ENCODE data around the gene ZNF30.
"Not testable (repeated sequence)": the region's sequence is repeated elsewhere in the genome, so short reads cannot be mapped to it uniquely, and the experiment has no call there.

ZNF30 gene

DNA sequence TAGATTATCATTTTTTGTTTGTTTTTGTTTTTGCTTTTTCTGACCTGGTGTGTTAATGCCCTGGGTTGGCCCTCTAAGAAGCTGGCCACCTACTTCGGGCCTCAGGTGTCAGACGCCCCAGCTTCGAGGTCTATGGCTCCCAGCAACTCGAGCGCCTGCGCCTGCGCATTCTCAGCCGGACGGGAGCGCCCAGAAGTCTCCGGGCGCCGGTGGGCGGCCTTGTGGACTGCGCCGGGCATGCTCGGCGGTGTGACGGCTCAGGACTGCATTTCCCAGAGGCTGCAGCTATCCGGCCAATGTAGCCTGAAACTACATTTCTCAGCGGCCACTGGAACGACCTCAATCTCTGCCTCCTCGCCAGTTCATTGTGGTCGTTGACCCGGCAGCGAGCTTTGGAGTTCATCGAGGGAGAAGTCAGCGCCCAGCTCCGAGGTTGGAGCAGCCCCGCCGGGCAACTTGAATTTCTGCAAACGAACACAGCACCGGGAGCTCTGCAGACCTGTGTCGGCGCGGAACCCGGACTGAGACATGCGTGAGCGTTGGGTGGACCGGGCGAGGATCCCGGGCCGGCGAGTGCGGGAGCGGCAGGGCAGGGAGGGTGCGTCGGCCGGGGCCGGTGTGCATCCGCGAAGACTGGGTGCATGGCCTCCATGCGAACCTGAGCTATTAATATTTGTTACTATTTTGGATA is at the start of gene ZNF30:
ZNF30 (plus strand) TSS at position 219 of the 691 bp plus-strand sequence. CDS start 3,045 bp downstream, outside the sequence.
- peak; percentile 23 to 93 (median 84) for DNase-seq

DNA sequence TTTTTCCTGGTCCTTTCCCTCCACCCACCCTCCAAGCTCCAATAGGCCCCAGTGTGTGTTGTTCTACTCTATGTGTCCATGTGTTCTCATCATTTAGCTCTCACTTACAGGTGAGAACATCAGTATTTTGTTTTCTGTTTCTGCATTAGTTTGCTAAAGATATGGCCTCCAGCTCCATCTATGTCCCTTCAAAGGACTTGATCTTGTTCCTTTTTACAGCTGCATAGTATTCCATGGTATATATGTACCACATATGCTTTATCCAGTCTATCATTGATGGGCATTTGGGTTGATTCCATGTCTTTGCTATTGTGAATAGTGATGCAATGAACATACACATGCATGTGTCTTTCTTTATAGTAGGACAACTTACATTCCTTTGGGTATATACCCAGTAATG is 47.1 kb upstream of the ZNF30 start:
- DNase-seq = no peak

DNA sequence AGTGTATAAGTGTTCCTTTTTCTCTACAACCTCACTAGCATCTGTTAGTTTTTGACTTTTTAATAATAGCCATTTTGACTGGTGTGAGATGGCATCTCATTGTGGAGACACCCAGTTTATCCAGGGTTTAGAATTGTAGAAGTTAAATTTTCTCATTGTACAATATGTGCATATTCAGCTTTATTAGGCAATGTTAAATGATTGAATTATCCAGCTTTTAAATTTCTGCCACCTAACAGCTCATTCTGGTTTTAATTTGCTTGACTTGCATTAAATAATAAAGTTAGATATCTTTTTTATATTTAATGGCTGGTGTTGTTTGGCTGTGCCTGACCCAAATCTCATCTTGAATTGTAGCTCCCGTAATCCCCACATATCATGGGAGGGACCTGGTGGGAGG is 46.7 kb upstream of the ZNF30 start:
- no peak for DNase-seq

DNA sequence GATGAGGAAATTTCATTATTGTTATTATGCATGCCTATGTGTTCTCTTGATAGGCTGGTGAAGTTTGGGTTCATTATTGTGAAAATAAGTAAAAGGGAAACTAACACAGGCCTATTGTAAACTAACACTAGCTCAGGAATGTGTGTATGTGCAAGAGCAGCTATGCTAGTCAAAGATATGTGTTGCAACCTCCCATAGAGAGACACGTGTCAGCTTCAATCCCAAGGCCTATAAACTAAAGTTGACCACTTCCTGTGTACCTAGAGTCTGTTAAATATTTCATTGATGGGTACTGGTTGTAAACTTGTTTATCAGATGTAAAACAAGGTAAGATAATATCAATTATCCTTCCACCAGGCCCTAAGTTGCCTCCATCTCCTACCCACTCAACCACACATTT is 44.7 kb upstream of the ZNF30 start:
- DNase-seq = no peak

DNA sequence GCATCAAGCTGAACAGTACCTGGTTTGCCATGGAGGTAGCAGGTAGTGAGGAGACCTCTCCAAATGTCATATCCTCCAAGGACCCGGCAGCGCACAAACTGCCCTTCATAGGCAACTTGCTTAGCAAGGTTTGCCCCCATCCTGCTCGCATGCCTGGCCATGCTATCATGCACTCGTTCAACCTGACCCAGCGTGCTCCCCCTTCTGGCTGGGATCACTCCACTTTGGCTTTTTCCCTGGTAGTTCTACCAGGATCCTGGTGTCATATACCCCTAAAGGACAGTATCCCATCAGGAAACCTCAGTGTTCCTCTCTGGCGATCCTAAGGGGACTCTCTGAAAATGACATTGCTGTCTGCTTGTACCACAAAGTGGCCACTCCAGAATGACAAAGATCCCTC is 38.6 kb upstream of the ZNF30 start:
- DNase-seq = no peak

DNA sequence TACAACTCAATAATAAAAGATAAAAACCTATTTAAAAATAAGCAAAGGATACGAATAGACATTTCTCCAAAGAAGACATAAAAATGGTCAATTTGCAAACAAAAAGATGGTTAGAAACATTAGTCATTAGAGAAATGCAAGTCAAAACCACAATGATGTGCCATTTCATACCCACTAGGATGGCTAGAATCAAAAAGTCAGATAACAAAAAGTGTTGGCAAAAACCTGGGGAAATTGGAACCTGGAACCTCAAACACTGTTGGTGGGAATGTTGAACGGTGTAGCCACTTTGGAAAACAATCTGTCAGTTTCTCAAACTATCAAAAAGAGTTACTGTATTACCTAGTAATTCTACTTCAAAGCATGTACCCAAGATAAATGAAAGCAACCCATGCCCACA is 26.5 kb upstream of the ZNF30 start:
- DNase-seq = no peak

DNA sequence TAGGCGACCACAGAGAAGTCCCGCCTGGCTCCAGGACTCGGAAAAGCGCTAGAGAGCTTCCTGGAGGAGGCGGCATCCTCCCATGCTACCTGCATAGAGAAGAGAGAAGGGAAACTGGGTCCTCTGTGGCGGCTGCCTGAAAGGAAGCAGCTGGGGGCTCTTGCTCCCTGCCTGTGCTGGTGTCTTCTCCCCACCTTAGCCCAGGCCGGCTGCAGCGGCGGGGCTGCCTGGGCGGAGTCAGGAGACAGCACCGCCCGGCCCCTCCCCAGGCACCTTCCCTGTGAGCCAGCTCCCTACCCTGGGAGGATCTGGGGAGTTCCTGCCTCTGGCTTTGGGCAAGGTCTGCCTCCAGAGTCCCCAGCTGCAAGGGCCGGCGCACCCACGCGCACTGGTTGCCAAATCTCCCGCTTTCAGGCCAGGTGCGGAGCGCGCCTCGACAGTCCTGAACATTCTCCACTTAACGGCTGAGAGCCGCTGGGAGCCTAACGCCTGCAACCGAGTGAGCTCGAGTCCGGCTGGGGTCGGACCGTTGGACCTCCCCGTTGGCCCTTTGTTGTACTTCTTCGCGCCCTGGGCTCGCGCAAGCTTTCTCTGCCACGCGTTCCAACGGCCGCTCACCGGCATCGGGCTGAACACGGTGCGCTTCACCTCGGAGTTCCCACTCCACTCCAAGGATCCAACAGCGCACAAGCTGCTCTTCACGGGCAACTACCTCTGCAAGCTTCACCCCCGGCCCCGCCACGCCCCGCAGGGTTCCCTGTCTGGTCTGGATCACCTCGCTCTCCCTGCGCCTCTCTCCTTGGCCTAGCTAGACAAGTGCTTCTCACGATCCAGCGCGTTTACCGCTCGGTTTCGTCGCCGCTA is 21.8 kb upstream of the ZNF30 start:
- no peak for DNase-seq

DNA sequence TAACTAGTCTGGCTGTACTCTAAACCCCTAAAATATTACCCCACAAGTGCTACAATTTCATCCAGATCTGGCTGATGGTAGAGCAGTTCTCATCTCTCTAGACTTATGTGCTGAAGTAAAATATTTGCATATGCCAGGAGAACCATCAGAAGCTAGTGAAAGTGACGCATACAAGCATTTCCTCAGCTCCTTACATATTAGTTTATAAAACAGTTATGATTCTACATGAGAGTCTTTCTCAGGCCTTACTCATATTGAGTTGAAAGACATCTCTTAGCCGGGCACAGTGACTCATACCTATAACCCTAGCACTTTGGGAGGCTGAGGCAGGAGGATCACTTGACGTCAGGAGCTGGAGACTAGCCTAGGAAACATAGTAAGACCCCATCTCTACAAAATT is 15.9 kb upstream of the ZNF30 start:
- no peak for DNase-seq

DNA sequence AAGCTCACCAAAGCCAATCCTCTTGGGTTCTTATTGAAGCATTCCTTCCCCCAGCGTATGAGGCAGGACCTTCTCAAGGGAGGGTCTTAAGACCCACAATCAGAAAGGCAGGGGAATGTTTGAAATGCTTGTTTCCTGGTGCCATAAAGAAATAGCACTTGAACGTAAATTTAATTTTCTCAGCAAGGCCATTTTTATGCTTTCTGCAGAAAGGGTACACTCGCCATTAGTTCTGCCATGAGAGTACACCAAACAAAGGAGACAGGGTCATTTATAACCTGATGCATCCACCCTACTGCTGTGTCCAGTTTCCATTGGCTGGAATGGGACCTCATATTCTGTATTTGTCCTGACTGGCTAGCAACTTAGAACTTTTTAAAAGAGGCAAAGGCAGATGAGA is 9.6 kb upstream of the ZNF30 start:
- DNase-seq = not testable (repeated sequence)

DNA sequence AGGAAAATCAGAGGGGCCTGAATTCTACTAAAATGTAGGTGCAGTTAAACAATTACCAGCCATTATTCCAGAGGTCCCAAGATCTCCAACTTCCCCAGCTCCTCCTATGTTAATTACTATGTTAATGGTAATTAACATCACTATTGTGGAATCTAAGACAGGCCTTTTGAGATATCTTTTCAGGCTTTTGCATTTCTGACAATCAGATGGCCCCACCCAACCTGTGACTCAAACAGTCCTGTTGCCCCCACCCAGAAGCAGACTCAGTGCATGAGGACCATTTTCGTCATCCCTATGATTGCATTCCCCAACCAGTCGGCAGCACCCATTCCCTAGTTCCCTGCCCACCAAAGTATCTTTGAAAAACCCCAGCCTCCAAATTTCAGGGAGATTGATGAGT is 8.5 kb upstream of the ZNF30 start:
- no peak for DNase-seq

DNA sequence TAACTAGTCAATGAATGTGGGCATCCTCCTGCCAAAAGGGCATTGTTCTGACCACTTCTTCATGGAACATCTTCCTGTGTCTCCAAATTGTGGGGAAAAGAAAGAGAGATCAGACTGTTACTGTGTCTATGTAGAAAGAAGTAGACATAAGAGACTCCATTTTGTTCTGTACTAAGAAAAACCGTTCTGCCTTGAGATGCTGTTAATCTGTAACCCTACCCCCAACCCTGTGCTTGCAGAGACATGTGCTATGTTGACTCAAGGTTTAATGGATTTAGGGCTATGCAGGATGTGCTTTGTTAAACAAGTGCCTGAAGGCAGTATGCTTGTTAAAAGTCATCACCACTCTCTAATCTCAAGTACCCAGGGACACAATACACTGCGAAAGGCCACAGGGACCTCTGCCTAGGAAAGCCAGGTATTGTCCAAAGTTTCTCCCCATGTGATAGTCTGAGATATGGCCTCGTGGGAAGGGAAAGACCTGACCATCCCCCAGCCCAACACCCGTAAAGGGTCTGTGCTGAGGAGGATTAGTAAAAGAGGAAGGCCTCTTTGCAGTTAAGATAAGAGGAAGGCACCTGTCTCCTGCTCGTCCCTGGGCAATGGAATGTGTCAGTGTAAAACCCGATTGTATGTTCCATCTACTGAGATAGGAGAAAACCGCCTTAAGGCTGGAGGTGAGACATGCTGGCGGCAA is 6.5 kb upstream of the ZNF30 start:
- DNase-seq = not testable (repeated sequence)

DNA sequence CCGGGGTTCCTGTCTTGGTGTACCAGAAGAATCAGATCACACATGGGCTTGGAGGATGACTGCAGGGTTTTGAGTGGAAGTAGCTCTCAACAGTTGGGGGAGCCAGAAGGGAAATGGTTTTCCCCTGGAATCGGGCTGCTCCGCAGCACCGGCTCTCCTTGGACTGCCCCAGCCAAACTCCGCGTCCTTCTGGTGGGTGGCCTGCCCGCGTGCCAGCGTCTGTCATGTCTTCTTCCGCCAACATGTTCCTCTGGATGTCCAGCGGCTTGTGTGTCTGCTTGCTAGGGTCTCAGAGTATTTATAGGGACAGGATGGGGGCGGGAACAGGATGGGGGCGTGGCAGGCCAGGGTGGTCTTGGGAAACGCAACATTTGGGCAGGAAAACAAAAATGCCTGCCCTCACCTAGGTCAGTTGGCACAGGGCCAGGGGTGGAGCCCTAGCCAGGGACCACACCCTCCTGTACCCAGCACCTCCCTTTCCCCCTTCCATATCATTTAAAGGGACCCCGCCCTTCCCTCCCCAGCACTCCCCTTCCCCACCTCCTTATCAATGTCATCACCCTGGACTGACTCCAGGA is 1.3 kb upstream of the ZNF30 start:
- no peak for DNase-seq

DNA sequence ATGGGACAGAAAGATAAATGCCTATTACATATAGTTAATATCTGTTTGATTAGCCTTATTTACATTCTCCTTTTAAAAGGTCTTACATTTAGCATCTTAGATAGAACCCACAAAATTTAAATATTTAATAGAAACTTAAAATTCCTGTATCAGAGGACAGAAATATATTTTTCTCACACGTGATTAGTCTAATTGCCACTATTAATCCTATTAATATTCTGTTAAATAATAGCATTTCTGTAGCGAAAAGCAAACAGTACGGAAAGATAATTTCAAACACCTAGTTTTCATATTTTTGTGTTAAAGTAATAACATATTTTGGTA is 380 bp upstream of the ZNF30 start:
- DNase-seq = no peak

DNA sequence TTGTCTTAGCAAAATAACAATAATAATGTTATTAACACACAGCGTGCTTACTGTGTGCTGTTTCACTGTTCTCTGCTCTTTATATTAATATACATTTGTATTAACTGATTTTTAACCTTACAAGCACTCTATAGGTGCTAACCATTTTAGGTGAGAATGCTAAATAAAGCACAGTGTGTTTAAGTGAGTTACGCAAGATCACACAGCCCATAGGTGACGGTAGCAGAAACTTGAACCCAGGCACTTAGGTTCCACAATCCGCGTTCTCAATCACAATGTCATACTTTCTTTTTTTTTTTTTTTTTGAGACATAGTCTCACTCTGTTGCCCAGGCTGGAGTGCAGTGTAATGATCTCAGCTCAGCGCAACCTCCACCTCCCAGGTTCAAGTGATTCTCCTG is 5.8 kb downstream of the ZNF30 start:
- DNase-seq = no peak

DNA sequence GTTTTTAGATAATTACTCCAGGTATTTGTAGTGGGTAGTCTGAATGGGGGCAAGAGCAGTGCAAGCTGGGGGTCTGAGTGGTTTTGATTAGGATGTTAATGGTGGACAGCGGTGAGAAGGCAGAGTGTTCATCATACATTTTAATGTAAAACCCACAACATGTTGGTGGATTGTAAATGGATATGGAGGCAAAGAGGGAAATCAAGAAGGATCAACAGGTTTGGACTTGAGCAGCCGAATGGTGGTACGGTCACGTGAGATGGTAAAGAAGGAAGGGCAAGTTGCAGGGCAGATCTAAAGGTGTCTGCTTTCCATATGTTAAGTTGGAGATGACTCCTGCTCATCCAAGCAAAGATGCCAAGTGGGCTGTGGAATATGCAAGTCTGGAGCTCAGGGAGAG is 9.5 kb downstream of the ZNF30 start:
- DNase-seq = no peak

DNA sequence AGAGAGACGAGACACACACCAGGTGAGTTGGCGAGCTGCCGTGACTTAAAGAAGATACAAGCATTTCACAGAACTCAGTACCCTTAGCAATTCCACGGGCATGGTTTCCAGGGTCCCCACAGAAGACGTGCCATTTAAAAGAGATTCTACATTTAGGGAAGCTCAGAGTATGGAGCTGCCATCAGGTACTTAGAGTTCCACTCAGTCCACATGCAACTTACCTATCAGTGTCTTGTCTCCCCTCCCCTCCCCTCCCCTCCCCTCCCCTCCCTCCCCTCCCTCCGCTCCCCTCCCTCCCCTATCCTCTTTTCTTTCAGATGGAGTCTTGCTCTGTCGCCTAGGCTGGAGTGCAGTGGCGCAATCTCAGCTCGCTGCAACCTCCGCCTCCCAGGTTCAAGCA is 12.2 kb downstream of the ZNF30 start:
- no peak for DNase-seq

DNA sequence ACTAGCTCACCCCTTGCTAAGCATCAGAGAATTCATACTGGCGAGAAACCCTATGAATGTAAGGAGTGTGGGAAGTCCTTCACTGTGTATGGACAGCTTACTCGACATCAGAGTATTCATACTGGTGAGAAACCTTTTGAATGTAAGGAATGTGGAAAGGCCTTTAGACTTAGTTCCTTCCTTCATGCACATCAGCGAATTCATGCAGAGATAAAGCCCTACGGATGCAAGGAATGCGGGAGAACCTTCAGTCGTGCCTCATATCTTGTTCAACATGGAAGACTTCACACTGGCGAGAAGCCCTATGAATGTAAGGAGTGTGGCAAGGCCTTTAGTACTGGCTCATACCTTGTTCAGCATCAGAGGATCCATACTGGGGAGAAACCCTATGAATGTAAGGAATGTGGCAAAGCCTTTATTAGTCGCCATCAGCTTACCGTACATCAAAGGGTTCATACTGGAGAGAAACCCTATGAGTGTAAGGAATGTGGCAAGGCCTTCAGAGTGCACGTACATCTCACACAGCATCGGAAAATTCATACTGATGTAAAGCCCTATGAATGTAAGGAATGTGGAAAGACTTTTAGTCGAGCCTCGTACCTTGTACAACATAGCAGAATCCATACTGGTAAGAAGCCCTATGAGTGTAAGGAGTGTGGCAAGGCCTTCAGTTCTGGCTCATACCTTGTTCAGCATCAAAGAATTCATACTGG is 17.3 kb downstream of the ZNF30 start:
- no peak for DNase-seq

DNA sequence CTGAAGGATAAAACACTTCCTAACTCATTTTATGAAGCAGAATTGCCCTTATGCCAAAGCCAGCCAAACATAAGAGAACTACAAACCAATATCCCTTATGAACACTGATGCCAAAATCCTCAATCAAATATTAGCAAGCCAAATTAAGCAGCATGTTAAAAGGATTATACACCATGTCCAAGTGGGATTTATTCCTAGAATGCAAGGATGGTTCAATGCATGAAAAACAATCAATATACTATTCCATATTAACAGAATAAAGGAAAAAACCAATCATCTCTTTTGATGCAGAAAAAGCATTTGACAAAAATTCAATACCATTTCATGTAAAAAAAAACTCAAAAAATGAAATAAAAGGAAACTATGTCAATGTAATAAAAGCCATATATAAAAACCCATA is 26.4 kb downstream of the ZNF30 start:
- no peak for DNase-seq

DNA sequence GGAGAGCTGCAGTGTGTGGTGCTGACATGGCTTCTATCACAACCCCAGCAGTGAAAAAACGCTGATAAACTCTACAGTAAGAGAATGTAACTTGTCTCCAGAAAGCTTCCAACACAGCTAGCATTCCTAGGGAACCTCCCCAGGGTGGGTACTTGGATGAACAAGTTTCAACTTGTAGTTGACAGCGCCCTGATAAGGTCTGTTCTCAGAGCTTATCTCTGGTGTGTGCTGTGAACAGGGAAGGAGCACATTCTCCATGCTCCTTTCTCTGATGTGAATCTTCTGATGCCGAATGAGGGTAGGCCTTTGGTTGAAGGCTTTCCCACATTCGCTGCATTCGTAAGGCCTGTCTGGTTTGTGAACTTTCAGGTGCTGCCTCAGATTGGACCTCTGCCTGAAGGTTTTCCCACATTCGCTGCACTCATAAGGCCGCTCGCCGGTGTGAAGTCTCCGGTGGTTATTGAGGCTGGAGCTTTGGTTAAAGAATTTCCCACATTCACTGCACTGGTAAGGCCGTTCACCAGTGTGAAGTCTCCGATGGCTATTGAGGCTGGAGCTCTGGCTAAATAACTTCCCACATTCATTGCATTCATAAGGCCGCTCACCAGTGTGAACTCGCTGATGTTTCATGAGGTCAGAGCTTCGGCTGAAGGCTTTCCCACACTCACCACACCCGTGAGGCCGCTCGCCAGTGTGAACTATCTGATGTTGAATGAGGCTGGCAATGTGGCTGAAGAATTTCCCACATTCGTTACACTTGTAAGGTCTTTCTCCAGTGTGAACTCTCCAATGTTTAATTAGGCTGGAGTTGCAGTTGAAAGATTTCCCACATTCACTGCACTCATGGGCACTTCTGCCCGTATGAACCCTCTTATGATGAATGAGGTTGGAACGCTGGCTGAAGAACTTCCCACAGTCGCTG is 31.4 kb downstream of the ZNF30 start:
- DNase-seq = no peak

DNA sequence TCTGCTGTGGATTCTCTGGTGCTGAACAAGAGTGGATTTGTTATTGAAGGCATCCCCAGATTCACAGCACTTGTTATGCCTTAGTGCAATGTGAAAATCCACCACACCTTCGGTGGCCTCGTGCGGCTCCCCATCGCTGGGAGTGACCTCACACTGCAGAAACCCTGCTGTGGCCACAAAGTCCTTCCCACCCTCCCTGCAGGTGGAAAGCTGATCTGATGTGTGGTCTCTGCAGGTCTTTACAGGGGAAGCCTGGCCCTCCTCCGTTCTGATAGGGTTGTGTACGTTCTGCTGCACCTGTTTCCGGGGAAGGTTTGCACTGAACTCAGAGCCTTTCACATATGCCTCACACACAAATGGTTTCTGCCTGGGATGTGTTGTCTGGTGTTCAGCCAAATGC is 32.3 kb downstream of the ZNF30 start:
- no peak for DNase-seq

DNA sequence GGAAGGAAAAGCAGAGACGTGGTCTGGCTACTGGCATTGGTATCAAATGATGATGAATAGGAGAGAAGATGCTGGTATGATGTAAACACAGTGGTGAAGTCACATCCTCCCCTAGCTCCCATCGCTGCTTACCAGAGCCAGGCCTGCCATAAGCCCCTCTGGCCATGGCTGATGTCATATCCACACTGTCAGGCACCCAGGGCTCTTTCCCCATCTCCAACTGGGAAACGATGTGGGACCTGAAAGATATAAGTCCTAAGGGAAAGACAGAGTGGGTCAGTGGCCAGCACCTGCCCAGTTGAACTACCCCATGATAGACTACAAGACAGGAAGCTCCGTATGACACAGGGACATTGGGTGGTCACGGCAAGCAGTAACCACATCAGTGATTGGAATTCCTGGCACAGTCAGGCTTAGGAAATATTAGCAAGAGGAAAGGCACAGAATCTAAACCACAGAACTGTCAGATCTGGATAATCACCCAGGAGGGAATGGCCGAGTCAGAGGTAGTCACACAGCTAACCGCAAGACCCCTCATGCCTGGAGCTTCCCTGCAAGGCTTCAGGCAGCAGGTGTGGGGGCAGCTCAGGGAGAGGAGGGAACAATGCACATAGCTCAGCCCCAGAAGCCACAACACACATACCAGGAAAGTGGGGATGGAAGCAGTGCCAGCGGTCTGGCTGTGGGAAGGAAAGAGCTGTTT is 33.6 kb downstream of the ZNF30 start:
- DNase-seq = no peak

Data from C1 segment of cervical spinal cord (tissue), 14 donors.